ENCODE measurements around the gene MRPS15. TPM values are rescaled to one million over a fixed set of nuclear protein-coding genes. Genes with fewer than 3 reads are reported as not detected.

The MRPS15 gene
- total and polyA plus RNA-seq, 12 donors, result 86.1 to 505 (median 108) TPM

DNA sequence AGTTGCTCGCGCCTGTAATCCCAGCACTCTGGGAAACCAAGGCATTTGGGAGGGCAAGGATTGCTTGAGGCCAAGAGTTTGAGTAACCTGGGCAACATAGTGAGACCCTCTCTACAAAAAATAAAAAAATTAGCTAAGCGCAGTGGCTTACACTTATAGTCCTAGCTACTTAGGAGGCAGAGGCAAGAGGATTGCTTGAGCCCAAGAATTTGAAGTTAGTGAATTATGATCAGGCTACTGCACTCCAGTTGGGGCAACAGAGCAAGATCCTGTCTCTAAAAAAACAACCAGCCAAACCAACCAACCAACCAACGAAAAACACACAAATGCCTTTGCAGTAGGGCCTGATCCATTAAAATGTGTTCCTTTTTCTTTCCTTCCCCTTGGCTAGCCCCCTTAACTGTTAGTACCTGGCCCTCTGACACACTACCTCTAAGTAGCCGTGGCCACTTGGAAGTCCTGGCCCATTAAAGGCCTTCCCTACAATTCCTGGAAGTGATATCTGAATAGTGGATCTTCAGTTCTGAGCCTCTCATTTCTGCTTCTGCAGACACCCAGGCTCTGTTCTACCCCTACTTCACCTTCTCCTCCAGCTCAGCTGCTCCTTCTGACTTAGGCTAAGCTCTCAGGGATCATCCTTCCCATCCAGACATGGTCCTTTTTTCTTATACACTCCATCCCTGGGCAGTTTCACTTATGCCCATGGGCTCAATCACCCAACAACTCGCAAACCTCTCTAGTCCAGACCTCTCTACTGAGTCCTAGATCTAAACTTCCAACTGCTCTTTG lies 10.4 kb downstream of the MRPS15 start:
- intact Hi-C loops (cut with DNase I), result no loop called here
- no peaks in the 10 kb centered on the region for H3K27me3 ChIP-seq
- no peak for ATAC-seq
- no peak overlapping the region for H3K27ac ChIP-seq
- no peak for DNase-seq
- peaks cover 0 to 48% (median 37%) of the 10 kb centered on the region in 9 donors for H3K36me3 ChIP-seq
- peaks cover 0 to 51% (median 11%) of the 10 kb centered on the region in 9 donors for H3K4me1 ChIP-seq
- TF ChIP-seq, protein P1, sequence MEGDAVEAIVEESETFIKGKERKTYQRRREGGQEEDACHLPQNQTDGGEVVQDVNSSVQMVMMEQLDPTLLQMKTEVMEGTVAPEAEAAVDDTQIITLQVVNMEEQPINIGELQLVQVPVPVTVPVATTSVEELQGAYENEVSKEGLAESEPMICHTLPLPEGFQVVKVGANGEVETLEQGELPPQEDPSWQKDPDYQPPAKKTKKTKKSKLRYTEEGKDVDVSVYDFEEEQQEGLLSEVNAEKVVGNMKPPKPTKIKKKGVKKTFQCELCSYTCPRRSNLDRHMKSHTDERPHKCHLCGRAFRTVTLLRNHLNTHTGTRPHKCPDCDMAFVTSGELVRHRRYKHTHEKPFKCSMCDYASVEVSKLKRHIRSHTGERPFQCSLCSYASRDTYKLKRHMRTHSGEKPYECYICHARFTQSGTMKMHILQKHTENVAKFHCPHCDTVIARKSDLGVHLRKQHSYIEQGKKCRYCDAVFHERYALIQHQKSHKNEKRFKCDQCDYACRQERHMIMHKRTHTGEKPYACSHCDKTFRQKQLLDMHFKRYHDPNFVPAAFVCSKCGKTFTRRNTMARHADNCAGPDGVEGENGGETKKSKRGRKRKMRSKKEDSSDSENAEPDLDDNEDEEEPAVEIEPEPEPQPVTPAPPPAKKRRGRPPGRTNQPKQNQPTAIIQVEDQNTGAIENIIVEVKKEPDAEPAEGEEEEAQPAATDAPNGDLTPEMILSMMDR (IDR thresholded peaks at IDR 0.05), result no peak
- WGBS, 2 donors, result 84 to 87% methylated on average over 6 of the region's 6 CpGs
- H3K4me3 ChIP-seq, result no peak overlapping the region
- H3K9me3 ChIP-seq, result no peaks in the 10 kb centered on the region

DNA sequence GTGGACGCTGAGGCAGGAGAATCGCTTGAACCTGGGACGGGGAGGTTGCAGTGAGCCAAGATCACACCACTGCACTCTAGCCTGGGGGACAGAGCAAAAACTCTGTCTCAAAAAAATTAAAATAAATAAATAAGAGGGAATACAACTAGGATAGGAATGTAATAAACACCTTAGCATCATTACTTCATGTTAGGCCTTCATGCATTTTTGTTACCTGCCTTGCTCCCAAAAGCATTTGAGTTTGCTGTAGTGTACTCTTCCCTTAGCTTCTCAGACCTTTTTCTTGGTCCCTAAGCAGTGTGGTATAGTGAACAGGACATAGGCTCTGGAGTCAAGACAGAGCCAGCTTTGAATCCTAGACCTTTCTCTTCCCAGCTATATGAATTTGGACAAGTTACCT lies 11.1 kb downstream of the MRPS15 start:
- ATAC-seq, result no peak
- intact Hi-C loops (cut with DNase I), result no loop called here

DNA sequence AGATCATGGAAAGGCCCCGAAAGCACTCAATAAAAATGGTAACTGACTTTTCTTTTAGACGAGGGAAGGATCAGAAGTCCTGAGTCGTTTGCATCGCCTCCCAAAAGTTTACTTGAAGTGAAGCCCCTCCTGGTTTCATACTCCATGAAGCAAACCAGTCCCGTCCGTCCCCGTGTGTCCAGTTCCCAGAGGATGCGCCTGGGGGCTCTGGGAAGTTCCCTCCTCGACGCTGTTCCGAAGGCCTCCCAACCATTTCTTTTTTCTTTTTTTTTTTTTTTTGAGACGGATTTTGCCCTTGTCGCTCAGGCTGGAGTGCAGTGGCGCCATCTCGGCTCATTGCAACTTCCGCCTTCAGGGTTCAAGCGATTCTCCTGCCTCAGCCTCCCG lies 13.3 kb downstream of the MRPS15 start:
- WGBS, 2 donors, result 28 to 31% methylated on average over 18 of the region's 18 CpGs
- H3K36me3 ChIP-seq, result peaks cover 0 to 20% (median 15%) of the 10 kb centered on the region in 9 donors
- no peaks in the 10 kb centered on the region for H3K9me3 ChIP-seq
- peak overlapping the region; percentile 90 to 99 (median 95) for H3K27ac ChIP-seq
- peaks cover 0 to 36% (median 13%) of the 10 kb centered on the region in 9 donors for H3K4me1 ChIP-seq
- TF ChIP-seq, protein P1 (IDR thresholded peaks at IDR 0.05), result no peak
- intact Hi-C loops (cut with DNase I), result no loop called here
- ATAC-seq, result peak in 7 of 8 donors; percentile 2 to 35 (median 11)
- peak overlapping the region; percentile 45 to 83 (median 67) for H3K4me3 ChIP-seq
- no peaks in the 10 kb centered on the region for H3K27me3 ChIP-seq
- no peak for DNase-seq

More for the DNA sequence above, 11.1 kb downstream of the MRPS15 start:
- 92 to 93% methylated on average over 3 of the region's 3 CpGs for WGBS, 2 donors
- TF ChIP-seq, protein P1 (IDR thresholded peaks at IDR 0.05), result no peak
- H3K4me1 ChIP-seq, result peaks cover 0 to 44% (median 11%) of the 10 kb centered on the region in 9 donors
- H3K36me3 ChIP-seq, result peaks cover 0 to 41% (median 34%) of the 10 kb centered on the region in 9 donors
- DNase-seq, result no peak
- no peaks in the 10 kb centered on the region for H3K9me3 ChIP-seq
- H3K27ac ChIP-seq, result no peak overlapping the region
- no peak overlapping the region for H3K4me3 ChIP-seq
- H3K27me3 ChIP-seq, result no peaks in the 10 kb centered on the region

DNA sequence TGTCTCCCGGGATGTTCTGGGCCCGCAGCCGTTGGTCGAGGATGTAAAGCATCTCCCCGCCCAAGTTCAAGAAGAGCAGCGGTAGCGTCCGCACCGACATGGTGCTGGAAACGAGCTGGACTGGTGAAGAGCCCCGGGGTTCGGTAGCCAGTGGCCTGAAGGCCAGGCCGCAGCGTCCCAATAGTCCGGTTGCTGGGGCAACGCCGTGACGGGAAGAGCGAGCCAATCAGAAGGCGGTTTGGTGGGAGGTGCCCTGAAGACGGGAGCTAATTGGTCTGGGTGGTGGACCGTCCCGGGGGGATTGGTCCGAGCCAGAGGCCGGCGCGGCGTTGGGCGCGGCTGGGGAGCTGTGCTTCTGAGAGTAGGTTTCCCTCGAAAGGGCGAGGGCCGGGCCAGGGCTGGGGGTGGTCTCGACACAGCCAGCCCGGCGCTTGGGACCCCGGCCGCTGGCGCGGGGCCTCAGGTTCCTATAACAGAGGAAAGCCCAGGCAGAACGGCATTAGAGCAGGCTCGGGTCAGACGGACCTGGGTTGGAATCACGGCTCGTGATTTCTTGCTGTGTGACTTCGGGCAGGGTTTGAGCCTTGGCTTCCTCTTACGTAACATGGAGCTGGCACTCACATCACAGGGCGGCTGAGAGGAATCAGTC lies 13.8 kb downstream of the MRPS15 start, which contains the start of gene OSCP1:
OSCP1 (minus strand) TSS at position 182 of the 649 bp plus-strand sequence; CDS start at position 100, 82 bp downstream.
- WGBS, 2 donors, result 0 to 1% methylated on average over 48 of the region's 48 CpGs
- H3K9me3 ChIP-seq, result no peaks in the 10 kb centered on the region
- DNase-seq (peak; percentile 95), ATAC-seq (peak; percentile 97 to 100 (median 99))
- intact Hi-C loops (cut with DNase I), result no loop called here
- no peaks in the 10 kb centered on the region for H3K27me3 ChIP-seq
- H3K4me3 ChIP-seq, result peak within 1 kb of the TSS; percentile 45 to 83 (median 67)
- peaks cover 0 to 36% (median 13%) of the 10 kb centered on the region in 9 donors for H3K4me1 ChIP-seq
- TF ChIP-seq, protein P1 (IDR thresholded peaks at IDR 0.05), result no peak
- peaks cover 0 to 15% (median 10%) of the 10 kb centered on the region in 9 donors for H3K36me3 ChIP-seq
- H3K27ac ChIP-seq, result peak within 1 kb of the TSS; percentile 90 to 99 (median 95)

Data from heart right ventricle (tissue), 16 donors.